ENCODE data around the gene DGKH. TPM values are rescaled to one million over a fixed set of nuclear protein-coding genes. Genes with fewer than 3 reads are reported as not detected.
"Not testable (repeated sequence)": the region's sequence is repeated elsewhere in the genome, so short reads cannot be mapped to it uniquely, and the experiment has no call there.

DGKH gene
- total and polyA plus RNA-seq, 2 donors, result 3.4 to 36.4 TPM

DNA sequence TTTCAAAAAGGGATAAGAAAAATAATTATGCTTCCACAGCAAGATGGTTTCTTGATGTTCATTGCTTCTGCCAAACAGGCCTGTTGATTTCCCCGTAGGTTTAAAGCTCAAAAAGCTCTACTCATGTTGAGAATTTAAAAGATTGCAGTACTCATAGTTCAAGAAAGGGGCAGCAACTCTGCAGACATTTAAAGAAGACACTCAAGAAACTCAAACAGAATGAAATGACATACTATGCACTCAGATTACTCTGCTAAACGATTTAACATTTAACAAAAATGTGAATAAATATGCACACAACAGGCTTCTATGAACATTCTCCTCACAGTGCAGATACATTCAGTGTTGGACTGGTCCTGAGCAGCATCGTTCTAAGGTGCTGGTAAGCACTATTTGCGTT, 22.7 kb downstream of the DGKH start:
- WGBS, result 59% methylated on average over 4 of the region's 4 CpGs
- H3K27ac ChIP-seq (ENCODE audit: low read depth); DNase-seq (ENCODE audit: extremely low spot score); H3K4me1 ChIP-seq (ENCODE audit: insufficient read depth); H3K4me3 ChIP-seq (ENCODE audit: low read depth, low read length); H3K36me3 ChIP-seq (ENCODE audit: insufficient read depth): not testable (repeated sequence)

DNA sequence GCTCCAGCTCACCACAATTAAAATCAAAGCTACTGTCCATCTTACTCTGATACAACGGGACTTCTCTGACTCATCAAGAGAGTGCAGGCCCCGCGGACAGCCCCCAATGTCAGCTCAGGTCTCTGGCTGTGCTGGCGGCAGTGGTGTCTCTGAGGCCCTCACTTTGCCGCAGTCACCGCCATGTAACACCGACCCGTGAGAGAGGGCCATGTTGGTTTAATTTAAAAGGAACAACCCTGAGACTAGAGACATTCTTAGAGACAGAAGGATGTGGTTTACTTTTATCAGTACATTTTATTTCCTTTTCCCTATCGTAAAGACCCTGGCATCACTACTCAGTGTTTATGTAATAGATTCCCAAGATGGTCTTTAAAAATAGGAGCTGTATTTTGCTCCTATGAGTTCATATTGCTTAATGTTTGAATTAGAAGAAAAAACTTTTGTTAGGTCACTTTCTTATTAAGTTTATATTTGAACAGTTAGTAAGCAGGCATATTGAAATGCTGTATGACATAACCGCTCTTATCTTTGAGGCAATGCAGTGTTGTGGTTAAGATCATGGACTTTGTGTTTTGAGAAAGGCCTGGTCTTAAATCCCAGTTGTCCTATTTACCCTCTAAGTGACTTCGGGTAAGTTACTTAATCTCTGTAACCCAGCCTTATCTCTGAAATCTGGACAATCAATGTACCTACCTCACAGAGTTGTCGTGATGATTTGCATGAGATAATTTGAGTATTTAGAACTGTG, 23.4 kb downstream of the DGKH start:
- H3K36me3 ChIP-seq (ENCODE audit: insufficient read depth), result no peaks in the 10 kb centered on the region
- peak overlapping the region; percentile 23 for H3K27ac ChIP-seq (ENCODE audit: low read depth)
- no peak for DNase-seq (ENCODE audit: extremely low spot score)
- WGBS, result 48% methylated on average over 12 of the region's 12 CpGs
- no peak overlapping the region for H3K4me3 ChIP-seq (ENCODE audit: low read depth, low read length)
- no peaks in the 10 kb centered on the region for H3K4me1 ChIP-seq (ENCODE audit: insufficient read depth)

DNA sequence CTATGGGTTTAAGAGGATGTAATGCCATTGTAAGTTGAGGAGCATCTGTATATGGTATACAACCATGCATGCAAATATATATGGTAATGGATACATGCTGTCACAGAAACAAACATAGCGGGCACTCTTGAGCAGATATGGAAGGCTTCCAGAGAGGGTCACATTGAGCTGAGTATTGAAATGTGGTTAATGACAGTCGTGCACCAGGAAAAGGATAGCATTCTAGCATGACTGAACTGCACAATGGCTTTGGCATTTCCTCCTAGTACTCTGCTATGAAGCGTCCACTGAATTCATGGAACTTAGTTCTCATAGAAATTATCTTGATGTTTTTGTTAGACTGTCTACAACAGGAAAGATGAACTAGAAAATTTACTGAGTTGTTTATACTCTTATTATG, 25.2 kb downstream of the DGKH start:
- WGBS, result 79% methylated on average over 3 of the region's 3 CpGs
- Histone ChIP-seq H3K27ac (ENCODE audit: low read depth) (no peak overlapping the region), H3K36me3 (ENCODE audit: insufficient read depth) (no peaks in the 10 kb centered on the region), H3K4me1 (ENCODE audit: insufficient read depth) (no peaks in the 10 kb centered on the region), H3K4me3 (ENCODE audit: low read depth, low read length) (no peak overlapping the region)
- DNase-seq (ENCODE audit: extremely low spot score), result no peak

DNA sequence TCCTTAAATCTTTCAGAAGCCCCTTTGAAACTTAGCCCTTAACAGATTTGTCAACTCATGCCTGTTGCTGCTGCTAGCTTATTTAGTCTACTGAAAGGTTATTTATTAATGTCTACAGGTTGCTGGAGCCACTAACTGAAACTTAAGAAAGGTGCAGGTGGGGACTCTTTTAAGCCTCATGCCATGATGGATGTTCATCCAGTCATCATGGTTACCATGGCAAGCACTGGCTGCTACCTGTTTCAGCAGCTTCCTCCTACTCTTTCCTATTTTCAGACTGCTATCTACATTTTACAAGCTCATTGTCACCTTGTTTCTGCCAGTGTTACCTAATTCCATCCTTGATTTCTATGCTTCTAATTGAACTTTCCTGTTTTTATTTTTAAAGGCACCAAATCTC, 27.1 kb downstream of the DGKH start:
- Histone ChIP-seq H3K4me3 (ENCODE audit: low read depth, low read length) (no peak overlapping the region), H3K4me1 (ENCODE audit: insufficient read depth) (no peaks in the 10 kb centered on the region), H3K27ac (ENCODE audit: low read depth) (no peak overlapping the region), H3K36me3 (ENCODE audit: insufficient read depth) (no peaks in the 10 kb centered on the region)
- no peak for DNase-seq (ENCODE audit: extremely low spot score)

DNA sequence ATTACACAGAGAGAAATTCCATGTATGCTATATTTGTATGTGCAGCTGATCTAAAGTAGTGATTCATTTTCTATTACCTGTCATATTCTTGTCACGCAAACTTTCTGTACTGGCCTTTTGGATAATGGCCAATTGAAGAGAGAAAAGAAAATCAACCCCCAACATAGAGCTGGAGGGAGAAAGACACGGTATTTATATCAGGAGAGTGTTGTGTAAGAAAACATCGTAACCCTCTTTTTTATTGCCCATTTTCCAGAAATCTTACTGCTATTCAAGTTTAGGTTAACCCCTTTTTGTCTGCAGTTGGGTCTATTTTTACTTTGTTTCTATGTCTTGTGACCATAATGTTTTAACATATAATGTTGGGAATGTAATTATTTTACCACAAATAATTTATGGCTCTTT, 27.9 kb downstream of the DGKH start:
- no peaks in the 10 kb centered on the region for H3K4me1 ChIP-seq (ENCODE audit: insufficient read depth)
- H3K36me3 ChIP-seq (ENCODE audit: insufficient read depth), result no peaks in the 10 kb centered on the region
- DNase-seq (ENCODE audit: extremely low spot score), result no peak
- no peak overlapping the region for H3K27ac ChIP-seq (ENCODE audit: low read depth)
- 38% methylated on average over 3 of the region's 3 CpGs for WGBS
- H3K4me3 ChIP-seq (ENCODE audit: low read depth, low read length), result no peak overlapping the region

DNA sequence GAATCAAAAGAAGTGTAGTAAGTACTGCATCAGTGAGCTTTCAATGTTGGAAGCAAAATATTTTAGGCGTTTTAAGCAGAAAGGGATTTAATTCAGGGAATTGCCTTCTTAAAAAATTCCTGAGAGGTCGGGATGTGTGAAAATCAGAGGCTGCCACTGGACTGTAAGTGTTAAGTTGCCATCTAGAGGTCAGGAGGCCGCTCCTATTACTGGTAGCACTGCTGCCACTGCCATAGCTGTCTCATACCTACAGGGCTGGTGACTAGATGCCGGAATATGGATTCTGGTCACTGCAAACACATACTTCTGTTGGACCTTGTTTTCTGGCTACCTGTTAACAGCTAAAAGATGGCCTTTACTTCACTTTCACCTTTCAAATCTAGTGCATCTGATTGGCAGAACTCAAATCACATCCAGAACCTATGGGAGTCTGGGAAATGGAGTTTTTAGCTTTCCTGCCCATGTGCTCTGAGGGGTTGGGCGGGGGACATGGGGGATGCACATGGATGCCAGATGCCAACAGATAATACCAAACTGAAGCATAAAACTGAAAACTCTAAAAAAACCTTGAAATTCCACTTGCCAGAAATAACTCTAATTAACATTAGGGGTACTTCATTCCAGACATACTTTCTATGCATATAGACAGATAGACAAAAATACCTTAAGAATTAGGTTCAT, 29.8 kb downstream of the DGKH start:
- Histone ChIP-seq H3K36me3 (ENCODE audit: insufficient read depth) (no peaks in the 10 kb centered on the region), H3K27ac (ENCODE audit: low read depth) (no peak overlapping the region), H3K4me3 (ENCODE audit: low read depth, low read length) (no peak overlapping the region), H3K4me1 (ENCODE audit: insufficient read depth) (no peaks in the 10 kb centered on the region)
- WGBS, result 89% methylated on average over 5 of the region's 5 CpGs
- DNase-seq (ENCODE audit: extremely low spot score), result no peak

DNA sequence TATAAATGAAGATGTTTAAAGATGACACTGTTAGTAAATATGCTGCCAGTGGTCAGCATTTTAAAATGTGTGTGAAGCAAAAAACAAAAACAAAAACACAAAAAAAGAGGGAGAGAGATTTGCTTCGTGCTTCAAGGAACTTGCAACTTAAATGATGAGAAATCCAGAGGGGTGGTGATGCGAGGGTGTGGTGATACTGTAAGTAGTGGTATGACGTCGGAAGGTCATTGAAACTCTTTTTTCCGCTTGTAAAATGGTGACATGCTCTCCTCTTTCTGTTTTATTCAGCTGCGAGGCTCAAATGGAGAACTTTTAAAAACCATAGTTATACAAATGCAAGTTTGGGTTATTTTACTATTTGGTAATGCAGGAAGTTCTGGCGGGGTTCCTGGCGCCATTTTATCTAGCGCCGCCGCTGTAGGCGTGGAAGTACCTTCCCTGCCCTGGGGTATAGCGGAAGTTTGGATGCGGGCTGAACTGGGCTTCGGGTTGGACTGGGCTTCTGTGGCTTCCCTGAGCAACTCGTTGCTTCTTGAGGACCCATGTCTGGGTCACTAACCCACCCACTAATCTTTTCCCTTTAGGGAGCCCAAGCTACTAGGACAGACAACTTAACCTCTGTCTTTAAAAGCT, 34.8 kb downstream of the DGKH start:
- no peak overlapping the region for H3K4me3 ChIP-seq (ENCODE audit: low read depth, low read length)
- no peaks in the 10 kb centered on the region for H3K36me3 ChIP-seq (ENCODE audit: insufficient read depth)
- DNase-seq (ENCODE audit: extremely low spot score), result no peak
- H3K27ac ChIP-seq (ENCODE audit: low read depth), result no peak overlapping the region
- 90% methylated on average over 16 of the region's 16 CpGs for WGBS
- H3K4me1 ChIP-seq (ENCODE audit: insufficient read depth), result no peaks in the 10 kb centered on the region

- H3K36me3 ChIP-seq (ENCODE audit: insufficient read depth), result no peaks in the 10 kb centered on the region
- 79% methylated on average over 1 of the region's 1 CpG for WGBS
- no peaks in the 10 kb centered on the region for H3K4me1 ChIP-seq (ENCODE audit: insufficient read depth)
- no peak overlapping the region for H3K4me3 ChIP-seq (ENCODE audit: low read depth, low read length)
- no peak overlapping the region for H3K27ac ChIP-seq (ENCODE audit: low read depth)
- no peak for DNase-seq (ENCODE audit: extremely low spot score)
These were observed 36.3 kb downstream of the DGKH start for GRCh38 chr13:42084722-42085121.

GRCh38 chr13:42086582-42086981, 38.1 kb downstream of the DGKH start:
- WGBS, result 100% methylated on average over 1 of the region's 1 CpG
- Histone ChIP-seq H3K4me3 (ENCODE audit: low read depth, low read length) (no peak overlapping the region), H3K36me3 (ENCODE audit: insufficient read depth) (no peaks in the 10 kb centered on the region), H3K27ac (ENCODE audit: low read depth) (no peak overlapping the region), H3K4me1 (ENCODE audit: insufficient read depth) (no peaks in the 10 kb centered on the region)
- DNase-seq (ENCODE audit: extremely low spot score), result no peak

- H3K27ac ChIP-seq (ENCODE audit: low read depth), result no peak overlapping the region
- H3K4me3 ChIP-seq (ENCODE audit: low read depth, low read length), result no peak overlapping the region
- 62% methylated on average over 2 of the region's 2 CpGs for WGBS
- no peak for DNase-seq (ENCODE audit: extremely low spot score)
- no peaks in the 10 kb centered on the region for H3K4me1 ChIP-seq (ENCODE audit: insufficient read depth)
- peaks cover 3% of the 10 kb centered on the region for H3K36me3 ChIP-seq (ENCODE audit: insufficient read depth)
These were observed 46.1 kb downstream of the DGKH start for GRCh38 chr13:42094516-42095040.

- not testable (repeated sequence) for H3K27ac ChIP-seq (ENCODE audit: low read depth); H3K36me3 ChIP-seq (ENCODE audit: insufficient read depth); H3K4me3 ChIP-seq (ENCODE audit: low read depth, low read length); H3K4me1 ChIP-seq (ENCODE audit: insufficient read depth); DNase-seq (ENCODE audit: extremely low spot score)
- WGBS, result 97% methylated on average over 2 of the region's 2 CpGs
These were observed 47.8 kb downstream of the DGKH start for GRCh38 chr13:42096222-42096621.

DNA sequence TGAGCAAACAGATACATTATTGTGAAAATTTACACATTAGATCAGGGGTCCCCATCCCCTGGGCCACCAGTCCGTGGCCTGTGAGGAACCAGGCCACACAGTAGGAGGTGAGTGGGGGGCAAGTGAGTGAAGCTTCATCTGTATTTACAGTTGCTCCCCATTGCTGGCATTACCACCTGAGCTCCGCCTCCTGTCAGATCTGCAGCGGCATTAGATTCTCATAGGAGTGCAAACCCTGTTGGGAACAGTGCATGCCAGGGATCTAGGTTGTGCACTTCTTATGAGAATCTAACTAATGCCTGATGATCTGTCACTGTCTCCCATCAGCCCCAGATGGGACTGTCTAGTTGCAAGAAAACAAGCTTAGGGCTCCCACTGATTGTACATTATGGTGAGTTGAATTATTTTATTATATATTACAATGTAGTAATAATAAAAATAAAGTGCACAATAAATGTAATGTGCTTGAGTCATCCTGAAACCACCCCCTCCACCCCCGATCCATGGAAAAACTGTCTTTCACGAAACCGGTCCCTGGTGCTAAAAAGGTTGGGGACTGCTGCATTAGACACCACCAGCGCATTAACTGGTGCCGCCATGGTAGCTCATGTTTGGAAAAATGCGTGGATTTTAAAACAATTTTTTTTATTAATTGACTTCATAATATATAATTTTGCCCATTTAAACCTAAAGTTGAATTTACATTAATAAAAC, 51.7 kb downstream of the DGKH start:
- Histone ChIP-seq H3K4me3 (ENCODE audit: low read depth, low read length) (no peak overlapping the region), H3K36me3 (ENCODE audit: insufficient read depth) (peaks cover 3% of the 10 kb centered on the region), H3K4me1 (ENCODE audit: insufficient read depth) (no peaks in the 10 kb centered on the region), H3K27ac (ENCODE audit: low read depth) (no peak overlapping the region)
- WGBS, result 97% methylated on average over 9 of the region's 9 CpGs
- DNase-seq (ENCODE audit: extremely low spot score), result no peak

DNA sequence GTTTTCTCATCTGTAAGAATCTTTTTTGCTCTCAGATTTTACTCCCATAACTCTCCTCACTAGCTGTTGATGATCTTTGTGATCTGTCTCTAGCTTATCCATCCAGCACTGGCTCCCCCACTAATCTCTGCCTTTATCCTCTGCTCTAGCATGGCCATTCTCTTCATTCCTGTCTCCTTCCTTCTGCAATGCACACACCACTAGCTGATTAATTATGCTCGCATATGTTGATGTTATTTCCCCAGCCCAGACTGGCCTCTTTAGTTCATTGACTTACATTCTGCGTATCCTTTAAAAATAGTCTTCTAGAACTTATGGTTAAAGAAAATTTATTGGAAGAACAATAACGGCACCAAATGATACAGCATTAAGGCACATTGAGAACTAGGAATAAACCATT, 52.5 kb downstream of the DGKH start:
- H3K4me3 ChIP-seq (ENCODE audit: low read depth, low read length), result no peak overlapping the region
- no peaks in the 10 kb centered on the region for H3K4me1 ChIP-seq (ENCODE audit: insufficient read depth)
- no peak for DNase-seq (ENCODE audit: extremely low spot score)
- 93% methylated on average over 3 of the region's 3 CpGs for WGBS
- no peak overlapping the region for H3K27ac ChIP-seq (ENCODE audit: low read depth)
- H3K36me3 ChIP-seq (ENCODE audit: insufficient read depth), result peaks cover 3% of the 10 kb centered on the region
